Superior temporal gyrus (tissue), 1 donor: ENCODE measurements around the gene KIAA0040.

ENCODE experiments used
- DNase-seq: peaks from one replicate; pipeline ENCODE4 v3.0.0-alpha.2; 2016; ENCODE audit errors: extremely low spot score

The KIAA0040 gene

GRCh38 chr1:175192630-175193526, at the start of gene KIAA0040:
KIAA0040 (minus strand) TSS chr1:175192776; CDS start chr1:175161013, 31,763 bp downstream.
- DNase-seq: no peak

GRCh38 chr1:175237389-175237788, 44.8 kb upstream of the KIAA0040 start:
- DNase-seq: no peak

- DNase-seq: no peak
Measured at GRCh38 chr1:175234639-175235038, 42.1 kb upstream of the KIAA0040 start.

- DNase-seq: no peak
Measured at GRCh38 chr1:175232335-175232734, 39.8 kb upstream of the KIAA0040 start.

- no peak for DNase-seq
Measured at GRCh38 chr1:175225805-175226129, 33.2 kb upstream of the KIAA0040 start.

- no peak for DNase-seq
Measured at GRCh38 chr1:175222296-175222938, 29.8 kb upstream of the KIAA0040 start.

- no peak for DNase-seq
Measured at GRCh38 chr1:175221557-175222175, 29.1 kb upstream of the KIAA0040 start.

GRCh38 chr1:175220853-175221556, 28.4 kb upstream of the KIAA0040 start:
- DNase-seq: no peak

- DNase-seq: no peak
Measured at GRCh38 chr1:175219774-175220173, 27.2 kb upstream of the KIAA0040 start.

- no peak for DNase-seq
Measured at GRCh38 chr1:175218786-175219434, 26.3 kb upstream of the KIAA0040 start.

- DNase-seq: no peak
Measured at GRCh38 chr1:175217721-175218531, 25.4 kb upstream of the KIAA0040 start.

- no peak for DNase-seq
Measured at GRCh38 chr1:175216444-175216843, 23.9 kb upstream of the KIAA0040 start.

GRCh38 chr1:175211656-175212055, 19.1 kb upstream of the KIAA0040 start:
- no peak for DNase-seq

- DNase-seq: no peak
Measured at GRCh38 chr1:175210744-175211143, 18.2 kb upstream of the KIAA0040 start.

- no peak for DNase-seq
Measured at GRCh38 chr1:175209493-175209921, 16.9 kb upstream of the KIAA0040 start.

GRCh38 chr1:175208773-175209492, 16.4 kb upstream of the KIAA0040 start:
- no peak for DNase-seq

- DNase-seq: no peak
Measured at GRCh38 chr1:175207971-175208370, 15.4 kb upstream of the KIAA0040 start.

- no peak for DNase-seq
Measured at GRCh38 chr1:175206687-175207086, 14.1 kb upstream of the KIAA0040 start.

GRCh38 chr1:175204330-175204729, 11.8 kb upstream of the KIAA0040 start:
- DNase-seq: no peak

GRCh38 chr1:175203570-175204068, 11.0 kb upstream of the KIAA0040 start:
- DNase-seq: no peak
